AML-193 (cell line): ENCODE data around the gene DLGAP1.
A peak's percentile ranks its signal among the peaks of the same experiment; 100 is the strongest.

Source experiments
- DNase-seq, 2 experiments: peaks; one replicate each; lab custom pipeline; 2025; lab: John Stamatoyannopoulos, UW

The DLGAP1 gene

GRCh38 chr18:3691705-3692104 lies 763.4 kb downstream of the DLGAP1 start:
- no peak for DNase-seq

- no peak for DNase-seq
Observed at GRCh38 chr18:3690764-3691066, 764.4 kb downstream of the DLGAP1 start.

GRCh38 chr18:3689986-3690763 lies 764.9 kb downstream of the DLGAP1 start:
- DNase-seq, result no peak

- no peak for DNase-seq
Observed at GRCh38 chr18:3689091-3689490, 766.0 kb downstream of the DLGAP1 start.

GRCh38 chr18:3688690-3689089 lies 766.4 kb downstream of the DLGAP1 start:
- no peak for DNase-seq

GRCh38 chr18:3683483-3683882 lies 771.6 kb downstream of the DLGAP1 start:
- DNase-seq, result no peak

DNA sequence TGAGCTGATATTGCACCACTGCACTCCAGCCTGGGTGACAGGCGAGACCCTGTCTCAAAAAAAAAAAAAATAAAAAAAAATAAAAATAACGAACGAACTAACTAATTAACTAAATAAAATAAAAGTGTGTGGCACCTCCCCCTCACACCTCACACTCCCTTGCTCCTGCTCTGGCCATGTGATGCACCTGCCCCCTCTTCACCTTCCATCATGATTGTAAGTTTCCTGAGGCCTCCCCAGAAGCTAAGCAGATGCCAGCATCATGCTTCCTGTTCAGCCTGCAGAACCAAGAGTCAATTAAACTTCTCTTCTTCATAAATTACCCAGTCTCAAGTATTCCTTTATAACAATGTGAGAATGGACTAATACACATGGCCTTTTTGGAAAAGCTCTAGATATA lies 773.0 kb downstream of the DLGAP1 start:
- no peak for DNase-seq

- DNase-seq, result no peak
Observed at GRCh38 chr18:3679241-3679640, 775.9 kb downstream of the DLGAP1 start.

DNA sequence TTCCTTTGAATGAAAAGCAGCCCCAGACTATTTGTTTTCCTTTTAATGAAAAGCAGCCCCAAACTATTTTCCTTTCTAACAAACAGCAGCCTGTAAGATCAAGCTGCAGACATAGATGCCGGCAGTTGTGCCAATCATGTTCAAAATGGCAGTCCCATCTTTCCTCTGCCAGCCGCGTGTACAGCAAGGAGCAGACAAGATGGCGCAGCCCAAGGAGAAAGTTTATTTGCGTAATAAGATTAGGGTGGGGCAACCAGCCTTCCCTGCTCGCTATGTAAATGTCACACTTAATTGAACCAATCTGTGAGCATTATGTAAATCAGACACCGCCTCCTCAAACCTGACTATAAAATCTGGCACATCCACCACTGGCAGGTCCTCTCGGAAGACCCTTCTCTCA lies 779.1 kb downstream of the DLGAP1 start:
- no peak for DNase-seq

- DNase-seq, result no peak
Observed at GRCh38 chr18:3675446-3675845, 779.7 kb downstream of the DLGAP1 start.

DNA sequence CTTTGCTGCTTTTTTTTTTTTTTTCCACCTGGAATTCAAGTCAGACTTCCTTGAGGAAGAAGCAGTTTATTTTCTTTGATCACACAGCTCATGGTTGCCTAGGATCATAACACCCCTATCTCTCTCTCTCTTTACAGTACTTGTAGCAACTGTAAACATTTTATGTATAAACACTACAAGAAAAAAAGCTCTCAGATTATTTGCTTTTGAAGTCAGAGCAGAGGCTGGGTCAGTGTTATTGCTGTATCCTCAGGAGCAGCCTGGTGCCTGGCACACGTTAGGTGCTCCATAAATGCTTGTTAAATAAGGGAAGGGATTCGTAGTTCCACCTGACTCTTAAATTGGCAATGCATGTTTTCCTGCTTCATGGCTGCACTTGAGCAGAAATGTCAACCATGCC lies 783.9 kb downstream of the DLGAP1 start:
- DNase-seq, result no peak

- no peak for DNase-seq
Observed at GRCh38 chr18:3669376-3669775, 785.7 kb downstream of the DLGAP1 start.

DNA sequence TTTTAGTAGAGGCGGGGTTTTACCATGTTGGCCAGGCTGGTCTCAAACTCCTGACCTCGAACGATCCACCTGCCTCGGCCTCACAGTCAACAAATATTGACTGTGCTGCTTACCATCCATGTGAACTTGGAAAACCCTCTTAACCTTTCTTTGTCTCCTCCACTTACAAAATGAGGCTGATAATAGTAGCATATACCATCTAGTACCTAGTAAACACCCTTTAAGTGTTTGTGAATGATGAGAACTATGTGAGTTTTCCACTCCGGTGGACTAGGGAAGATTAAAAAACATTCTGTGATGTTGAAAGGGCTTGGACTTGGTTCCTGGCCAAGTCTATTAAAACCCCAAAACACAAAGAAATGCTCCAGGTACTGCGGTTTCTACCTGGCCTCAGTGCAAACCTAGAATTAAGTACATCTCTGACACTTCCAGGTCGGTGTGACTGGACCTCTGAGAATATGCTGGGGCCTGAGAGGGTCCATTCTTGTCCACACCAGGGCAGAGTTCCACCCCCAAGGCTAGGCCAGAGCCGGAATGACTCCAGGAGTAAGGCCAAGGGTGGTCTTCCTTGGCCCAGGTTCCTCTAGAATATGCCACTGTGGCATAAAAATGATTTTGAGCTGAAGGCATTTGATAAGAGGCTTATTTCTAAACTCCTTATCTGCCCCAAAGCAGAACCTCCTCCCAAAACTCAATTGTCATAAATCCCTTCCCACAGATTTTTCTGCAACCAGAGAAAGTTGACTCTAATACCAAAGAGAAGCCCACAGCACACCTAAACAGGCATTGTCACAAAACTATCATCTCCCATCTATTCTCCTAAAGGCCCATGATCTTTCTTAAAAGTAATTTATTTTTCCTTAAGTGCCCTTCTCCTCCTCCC lies 787.6 kb downstream of the DLGAP1 start:
- DNase-seq, result no peak

GRCh38 chr18:3666526-3667254 lies 788.4 kb downstream of the DLGAP1 start:
- peak in 1 of 2 experiments; percentile 2 for DNase-seq

DNA sequence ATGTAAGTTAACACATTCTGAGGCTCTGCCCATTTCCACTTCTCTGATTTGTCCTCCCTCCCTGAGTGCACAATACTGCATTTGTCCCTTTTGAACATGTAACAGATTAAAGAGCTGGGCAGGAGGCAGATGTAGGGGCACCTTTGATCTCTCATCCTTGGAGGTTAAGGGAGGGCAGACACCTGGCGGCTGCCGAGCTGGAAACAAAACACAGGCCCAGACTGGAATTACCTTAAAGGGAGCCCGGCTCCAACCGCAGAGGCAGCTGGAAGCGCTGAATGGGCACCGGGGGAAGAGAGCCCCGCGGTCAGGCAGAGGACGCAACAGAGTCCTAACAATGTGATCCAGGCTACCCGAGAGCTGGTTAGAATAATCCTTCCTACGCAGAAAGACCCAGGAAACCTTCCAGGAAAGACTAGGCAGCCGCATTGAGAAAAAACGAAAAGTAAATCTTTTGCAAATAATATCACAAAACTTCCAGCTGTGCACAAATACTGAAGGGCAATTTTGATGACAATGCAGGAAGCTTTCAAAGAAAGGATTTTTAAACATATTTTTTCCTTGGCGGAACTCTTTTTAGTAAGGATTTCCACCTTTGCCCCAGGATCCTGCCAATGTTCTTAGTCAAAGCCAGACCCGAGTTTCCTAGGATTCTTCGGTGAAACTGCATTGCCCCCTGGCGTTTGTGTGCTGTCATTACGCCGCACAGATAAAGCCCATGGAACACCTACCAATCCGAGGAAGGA lies 789.2 kb downstream of the DLGAP1 start:
- peak; percentile 58 to 63 for DNase-seq

GRCh38 chr18:3665204-3665603 lies 789.9 kb downstream of the DLGAP1 start:
- no peak for DNase-seq

- peak; percentile 79 to 85 for DNase-seq
Observed at GRCh38 chr18:3664563-3665178, 790.4 kb downstream of the DLGAP1 start.

- peak; percentile 9 to 14 for DNase-seq
Observed at GRCh38 chr18:3663870-3664512, 791.1 kb downstream of the DLGAP1 start.

GRCh38 chr18:3661989-3662388 lies 793.1 kb downstream of the DLGAP1 start:
- DNase-seq, result no peak

- peak; percentile 81 to 82 for DNase-seq
Observed at GRCh38 chr18:3660739-3661515, 794.2 kb downstream of the DLGAP1 start.
